Tibial artery (tissue), 4 donors: ENCODE results near the gene BMP8B.

Source experiments
- DNase-seq, 2 donors: peaks; one replicate each; pipeline ENCODE4 v3.0.0-alpha.2; 2019
- H3K27ac ChIP-seq, 2 donors: fragments of 200-600 bp; sonication (generic) in 1 of 2; 1 replicate in 1 of 2; 2 replicates in 1 of 2; pipeline ENCODE4 v1.5.1; 2018 to 2019; ENCODE audit warnings: mild to moderate bottlenecking in 1 of 2
- H3K27me3 ChIP-seq, 2 donors: fragments of 200-600 bp; sonication (generic) in 1 of 2; one replicate each; pipeline versions ENCODE4 v1.5.1 to v1.6.0; 2016 to 2019
- H3K36me3 ChIP-seq, 3 donors: fragments of 200-600 bp; sonication (generic) in 2 of 3; one replicate each; pipeline ENCODE4 v1.5.1; 2016 to 2019; ENCODE audit warnings: mild to moderate bottlenecking in 2 of 3
- H3K4me1 ChIP-seq, 4 donors: fragments of 200-600 bp; sonication (generic) in 2 of 4; 1 replicate in 3 of 4; 2 replicates in 1 of 4; pipeline ENCODE4 v1.5.1; 2016 to 2019
- H3K4me3 ChIP-seq, 2 donors: fragments of 200-600 bp; sonication (generic) in 1 of 2; 1 replicate in 1 of 2; 2 replicates in 1 of 2; pipeline ENCODE4 v1.5.1; 2018 to 2019; ENCODE audit warnings: mild to moderate bottlenecking in 2 of 2
- H3K9me3 ChIP-seq, 3 donors: fragments of 200-600 bp; sonication (generic) in 1 of 3; one replicate each; pipeline ENCODE4 v1.5.1; 2016 to 2019
- CTCF ChIP-seq, 2 experiments: fragments of 200-600 bp in 1 of 2; fragments of 450-650 bp in 1 of 2; IDR thresholded peaks; one replicate each; pipeline ENCODE4 v1.5.1; 2017 to 2019; ENCODE audit warnings: antibody characterized with exemption in 2 of 2, mild to moderate bottlenecking in 1 of 2, moderate library complexity in 1 of 2
- intact Hi-C: fragments of 100-400 bp; cut with DNase I; formaldehyde crosslinking; loops from one replicate; pipeline ENCODE4 v1.15.0; 2023; ENCODE audit warnings: low total_unique reads

The BMP8B gene

DNA sequence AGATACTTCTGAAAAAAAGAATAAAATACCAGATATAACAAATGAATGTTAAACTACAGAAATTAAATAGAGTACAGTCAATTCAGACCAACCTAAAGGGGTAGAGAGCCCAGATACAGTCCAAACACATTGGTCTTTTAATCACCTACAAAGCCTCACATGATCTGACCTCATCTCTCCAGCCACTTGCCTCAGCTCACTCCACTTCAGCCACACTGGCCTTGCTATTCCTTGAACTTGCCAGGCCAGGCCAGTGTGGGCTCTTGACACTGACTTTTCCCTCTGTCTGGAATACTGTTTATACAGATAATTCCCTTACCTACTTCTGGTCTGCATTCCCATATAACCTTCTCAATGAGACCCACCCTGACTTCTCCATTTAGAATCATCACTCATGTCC is 67.0 kb downstream of the BMP8B start:
- Histone ChIP-seq H3K27ac (no peak overlapping the region), H3K36me3 (no peaks in the 10 kb centered on the region), H3K4me1 (no peaks in the 10 kb centered on the region), H3K27me3 (peaks cover 0 to 9% of the 10 kb centered on the region in 2 donors), H3K9me3 (no peaks in the 10 kb centered on the region), H3K4me3 (no peak overlapping the region)
- intact Hi-C loops, result no loop called here
- DNase-seq, result no peak
- no peak for TF ChIP-seq CTCF (IDR thresholded peaks at IDR 0.05)

DNA sequence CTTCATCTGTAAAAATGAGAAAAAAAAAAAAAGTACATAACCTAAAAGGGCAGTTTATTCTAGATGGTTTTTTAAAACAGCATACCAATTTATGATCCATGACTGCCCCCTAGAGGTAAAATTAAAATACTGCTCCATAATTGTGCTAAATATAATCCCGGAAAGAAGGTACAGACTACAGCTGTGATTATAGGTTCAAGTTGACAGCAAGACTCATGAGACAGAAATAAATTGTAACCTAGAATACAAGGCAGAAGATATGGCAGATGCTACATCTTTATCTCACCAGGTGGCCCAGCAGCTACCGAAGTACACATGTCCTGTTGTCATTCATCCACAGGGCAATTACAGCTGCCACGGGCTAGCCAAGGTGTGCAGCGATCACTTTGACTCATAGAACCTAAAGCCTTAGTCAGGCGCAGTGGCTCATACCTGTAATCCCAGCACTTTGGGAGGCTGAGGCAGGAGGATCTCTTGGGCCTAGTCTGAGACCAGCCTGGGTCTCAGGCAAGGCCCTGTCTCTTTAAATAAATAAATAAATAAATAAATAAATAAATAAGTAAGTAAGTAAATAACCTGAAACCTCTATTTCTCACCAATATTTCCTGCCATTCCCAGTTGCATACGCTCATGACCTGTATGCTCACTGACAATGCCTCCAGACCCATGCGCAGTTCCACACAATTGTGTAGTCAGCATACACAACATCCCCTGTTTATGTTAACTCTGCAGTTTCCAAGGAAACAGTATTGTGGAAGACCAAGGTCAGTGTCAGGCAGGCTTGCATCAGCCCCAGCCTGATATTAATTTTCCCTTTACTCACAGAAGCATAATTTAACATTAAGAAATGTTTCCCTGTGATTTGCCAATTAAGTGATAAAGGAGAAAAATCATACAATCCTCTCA is 68.3 kb downstream of the BMP8B start:
- Histone ChIP-seq H3K4me1 (no peaks in the 10 kb centered on the region), H3K9me3 (no peaks in the 10 kb centered on the region), H3K4me3 (no peak overlapping the region), H3K27me3 (peaks cover 0 to 7% of the 10 kb centered on the region in 2 donors), H3K36me3 (no peaks in the 10 kb centered on the region), H3K27ac (no peak overlapping the region)
- TF ChIP-seq CTCF (IDR thresholded peaks at IDR 0.05), result peak; percentile 65 to 80
- intact Hi-C loops, result no loop called here
- DNase-seq, result no peak

- H3K27me3 ChIP-seq, result peaks cover 0 to 11% of the 10 kb centered on the region in 2 donors
- intact Hi-C loops, result loop anchor here (5.0 to 10.0 kb wide), 2 partner anchors 53 to 116 kb away; no protein-coding TSS in a partner anchor
- no peak for TF ChIP-seq CTCF (IDR thresholded peaks at IDR 0.05)
These were observed 70.9 kb downstream of the BMP8B start for GRCh38 chr1:39717809-39718208.

GRCh38 chr1:39713557-39713956 is 75.1 kb downstream of the BMP8B start:
- peaks cover 0 to 29% of the 10 kb centered on the region in 2 donors for H3K27me3 ChIP-seq
- H3K36me3 ChIP-seq, result no peaks in the 10 kb centered on the region
- no peak overlapping the region for H3K27ac ChIP-seq
- H3K4me3 ChIP-seq, result no peak overlapping the region
- TF ChIP-seq CTCF (IDR thresholded peaks at IDR 0.05), result no peak
- H3K4me1 ChIP-seq, result no peaks in the 10 kb centered on the region
- intact Hi-C loops, result loop anchor here (10.0 kb wide), 1 partner anchor 49 kb away; no protein-coding TSS in a partner anchor
- no peaks in the 10 kb centered on the region for H3K9me3 ChIP-seq
- no peak for DNase-seq

More at GRCh38 chr1:39717809-39718208, 70.9 kb downstream of the BMP8B start:
- no peaks in the 10 kb centered on the region for H3K4me1 ChIP-seq
- no peaks in the 10 kb centered on the region for H3K9me3 ChIP-seq
- no peak overlapping the region for H3K27ac ChIP-seq
- no peaks in the 10 kb centered on the region for H3K36me3 ChIP-seq
- H3K4me3 ChIP-seq, result no peak overlapping the region
- no peak for DNase-seq

GRCh38 chr1:39711966-39712340 is 76.7 kb downstream of the BMP8B start:
- TF ChIP-seq CTCF (IDR thresholded peaks at IDR 0.05), result no peak
- Histone ChIP-seq H3K27me3 (peaks cover 0 to 25% of the 10 kb centered on the region in 2 donors), H3K4me1 (no peaks in the 10 kb centered on the region), H3K36me3 (no peaks in the 10 kb centered on the region), H3K4me3 (no peak overlapping the region), H3K27ac (no peak overlapping the region), H3K9me3 (no peaks in the 10 kb centered on the region)
- intact Hi-C loops, result loop anchor here (10.0 kb wide), 1 partner anchor 47 kb away; no protein-coding TSS in a partner anchor
- DNase-seq, result no peak
